ENCODE data around the gene OGN.
A peak's percentile ranks its signal among the peaks of the same experiment; 100 is the strongest.

The OGN gene

DNA sequence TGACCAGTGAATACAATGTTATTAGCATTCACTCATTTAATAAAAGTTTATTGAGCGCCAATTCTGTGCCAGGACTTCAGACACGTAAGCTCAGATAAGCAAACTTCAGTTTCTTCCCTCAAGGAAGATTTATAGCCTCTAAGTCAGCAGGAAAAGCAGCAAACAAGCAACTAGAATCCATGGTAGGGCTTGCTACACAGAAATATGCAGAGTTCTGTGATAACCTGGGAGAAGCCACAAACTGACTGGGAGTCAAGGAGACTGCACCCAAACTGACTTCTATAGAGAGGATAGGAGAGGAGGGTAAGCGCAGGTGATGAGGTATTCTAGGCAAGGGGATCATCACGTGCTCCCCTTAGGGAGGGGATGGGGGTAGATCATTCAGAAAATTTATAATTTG lies 1.4 kb upstream of the OGN start:
- DNase-seq (ENCODE audit: low spot score) = no peak

DNA sequence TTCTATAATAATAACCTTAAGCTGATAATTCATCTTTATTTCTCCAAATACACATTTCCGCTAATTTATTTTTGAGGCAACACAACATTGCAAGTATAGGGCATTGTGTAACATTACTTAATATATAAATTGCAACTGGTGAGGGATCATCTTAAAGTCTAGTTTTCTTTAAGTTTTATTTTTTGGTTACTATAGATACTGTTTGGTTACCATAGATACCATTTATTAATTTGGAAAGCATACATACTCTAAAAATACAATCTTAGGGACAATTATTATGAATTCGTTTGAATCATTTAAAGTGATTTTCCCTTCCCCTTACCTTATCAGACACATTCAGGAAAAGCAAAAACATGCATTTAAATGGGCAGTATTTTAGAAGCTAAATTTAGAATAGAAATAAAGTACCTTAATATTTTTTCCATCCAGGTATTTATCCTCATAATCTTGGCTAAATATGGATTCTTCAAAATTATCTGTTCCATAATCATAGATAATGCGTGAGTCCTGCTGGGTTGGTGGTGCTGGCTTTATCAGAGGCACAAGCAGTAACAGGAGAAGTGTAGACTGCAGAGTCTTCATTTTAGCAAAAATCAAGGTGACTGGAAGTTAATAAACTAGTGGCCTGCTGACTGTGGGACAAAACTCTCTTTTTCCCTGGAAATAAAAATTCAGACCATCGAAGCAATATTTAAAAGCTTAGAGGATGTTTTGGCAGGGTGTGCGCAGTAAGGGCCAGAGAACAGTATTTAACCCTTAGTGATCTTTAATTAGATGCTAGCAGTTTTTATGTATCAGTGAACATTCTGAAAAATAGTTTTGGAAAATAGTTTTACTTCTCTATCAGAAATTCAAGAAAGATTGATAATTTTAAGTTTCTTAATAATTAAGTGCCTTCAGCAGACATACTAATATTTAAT lies 1.3 kb downstream of the OGN start:
- no peak for DNase-seq (ENCODE audit: low spot score)

DNA sequence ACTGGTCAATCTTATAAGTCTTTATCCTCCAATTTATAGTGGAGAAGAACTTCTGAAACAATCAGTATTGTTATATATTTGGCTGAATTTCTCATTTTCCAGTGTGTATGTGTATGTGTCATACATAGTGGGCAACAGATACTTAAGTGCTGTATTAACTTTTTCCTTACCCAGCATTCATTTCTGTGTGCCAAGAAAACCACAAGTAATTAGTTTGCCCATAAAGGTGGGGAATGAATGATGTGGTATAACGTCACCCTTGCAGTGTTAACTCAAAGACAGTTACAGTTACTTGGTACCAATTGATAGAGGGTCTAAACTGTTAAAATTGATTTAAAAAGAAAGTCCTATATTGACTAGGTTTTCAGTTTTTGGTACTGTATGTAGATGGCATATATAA lies 2.0 kb downstream of the OGN start:
- DNase-seq (ENCODE audit: low spot score) = no peak

DNA sequence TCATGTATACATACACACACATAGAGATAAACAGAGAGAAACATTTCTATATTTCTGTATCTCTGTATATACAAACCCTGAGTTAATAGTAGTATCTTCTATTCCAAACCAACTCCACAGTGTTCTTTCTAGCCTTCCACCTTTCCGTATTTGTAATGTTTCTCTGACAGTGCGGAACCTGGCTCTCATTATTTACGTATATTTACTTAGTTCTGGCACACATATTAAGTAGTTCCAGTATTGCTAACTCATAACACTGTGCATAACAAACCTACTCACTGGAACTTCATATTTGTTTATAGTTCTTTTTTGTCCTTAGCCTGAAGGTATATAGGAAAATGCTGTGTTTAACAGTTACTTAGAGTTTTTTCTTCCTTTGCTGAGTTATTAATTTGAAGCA lies 6.5 kb downstream of the OGN start:
- no peak for DNase-seq (ENCODE audit: low spot score)

DNA sequence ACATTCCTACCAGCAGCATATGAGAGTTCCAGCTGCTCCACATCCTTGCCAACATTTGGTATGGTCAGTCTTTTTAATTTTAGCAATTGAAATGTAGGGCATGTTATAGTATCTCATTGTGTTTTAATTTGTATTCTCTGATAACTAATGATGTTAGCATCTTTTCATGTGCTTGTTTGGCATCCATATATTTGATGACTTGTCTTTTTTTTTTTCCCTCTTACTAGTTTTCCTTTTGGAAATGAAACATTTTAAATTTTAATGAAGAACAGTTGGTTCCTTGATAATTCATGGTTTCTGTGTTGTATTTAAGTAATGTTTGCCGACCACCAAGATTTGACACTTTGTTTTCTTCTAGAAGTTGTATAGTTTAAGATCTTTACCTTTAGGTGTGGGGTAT lies 8.8 kb downstream of the OGN start:
- DNase-seq (ENCODE audit: low spot score) = no peak

DNA sequence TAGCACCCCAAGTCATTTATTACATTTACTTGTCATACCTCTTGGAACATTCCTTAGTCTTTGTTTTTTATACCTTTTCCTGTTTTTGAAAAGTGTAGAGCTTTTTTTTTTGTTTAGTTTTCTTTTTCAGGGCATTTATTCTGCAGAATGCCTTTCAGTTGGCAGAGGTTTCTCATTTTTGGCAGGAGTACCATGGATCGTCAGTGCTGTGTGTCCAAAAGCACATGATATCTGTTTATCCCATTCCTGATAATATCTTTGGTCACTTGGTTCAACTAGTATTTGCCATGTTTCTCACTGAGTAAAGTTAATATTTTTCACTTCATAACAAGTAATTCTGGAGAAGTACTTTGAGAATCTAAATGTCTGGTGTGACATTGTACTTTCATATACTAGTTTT lies 10.7 kb downstream of the OGN start:
- DNase-seq (ENCODE audit: low spot score) = no peak

DNA sequence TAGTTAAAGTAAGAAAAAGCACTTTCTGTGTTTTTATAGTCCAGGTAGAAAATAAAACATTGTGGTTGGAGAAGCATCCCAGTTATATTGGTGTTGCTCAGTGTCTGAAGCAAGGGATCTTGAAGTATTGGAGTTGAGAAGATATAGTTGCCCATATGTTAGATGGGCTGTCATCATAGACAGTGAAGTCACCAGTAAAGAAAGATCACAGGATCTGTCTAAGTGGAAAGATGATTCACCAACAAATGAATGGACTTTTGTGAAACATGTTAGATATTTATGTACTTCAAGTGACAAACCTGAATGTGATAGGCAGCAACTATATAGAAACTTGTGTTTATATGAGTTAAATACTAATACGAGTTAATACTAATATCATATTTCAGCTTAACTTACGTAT lies 11.7 kb downstream of the OGN start:
- no peak for DNase-seq (ENCODE audit: low spot score)

DNA sequence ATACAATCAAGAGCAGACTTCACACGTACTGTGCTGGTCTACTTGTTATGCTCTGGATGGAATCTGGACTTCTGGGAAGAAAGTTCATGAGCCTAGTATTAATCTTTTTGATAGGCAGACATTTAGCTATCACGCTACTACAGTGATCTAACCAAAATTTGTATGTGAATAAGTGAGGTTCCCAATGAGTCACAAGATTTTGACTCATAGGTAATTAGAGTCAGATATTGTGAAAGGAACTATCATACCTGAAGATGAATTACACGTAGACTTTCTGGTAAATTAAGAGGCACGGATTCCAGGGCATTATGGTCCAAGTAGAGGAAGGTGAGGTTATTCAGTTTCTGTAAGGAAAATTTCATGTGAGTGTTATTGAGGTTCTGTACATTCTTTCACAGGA lies 18.4 kb downstream of the OGN start:
- no peak for DNase-seq (ENCODE audit: low spot score)

DNA sequence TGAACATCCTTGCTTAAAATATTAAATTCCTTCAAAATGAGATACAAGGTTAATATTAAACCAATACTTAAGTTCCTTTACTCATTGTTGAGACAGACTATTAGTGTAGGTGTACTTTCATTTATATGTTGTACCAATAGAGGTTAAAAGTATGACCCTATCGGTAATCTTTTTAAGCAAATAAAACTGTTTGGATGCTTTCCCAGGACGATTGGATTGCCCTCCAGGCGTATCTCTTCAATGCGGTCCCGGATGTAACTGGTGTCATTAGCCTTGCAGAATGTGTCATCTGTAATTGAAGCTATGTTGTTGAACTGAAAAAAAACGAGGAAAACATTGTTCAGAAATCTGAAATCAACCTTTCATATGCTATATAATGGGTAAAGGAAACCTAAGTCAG lies 18.9 kb downstream of the OGN start:
- DNase-seq (ENCODE audit: low spot score) = no peak

DNA sequence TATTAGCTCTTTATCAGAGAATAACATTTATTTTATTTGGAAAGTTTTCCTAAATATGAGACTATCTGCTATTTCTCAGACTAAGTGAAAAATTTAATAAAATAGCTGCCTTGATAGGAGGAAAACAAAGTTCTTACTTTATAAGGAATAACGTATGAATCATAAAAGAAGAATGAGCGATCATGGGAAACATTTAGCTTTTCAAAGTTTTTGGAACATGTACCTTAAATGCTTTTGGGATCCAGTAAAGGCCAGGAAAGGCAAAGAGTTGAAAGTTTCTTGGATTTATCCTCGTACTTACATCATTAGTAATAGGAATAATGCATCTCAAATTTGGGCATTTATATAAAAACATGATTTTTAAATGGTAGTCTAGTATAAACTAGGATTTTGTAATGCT lies 19.4 kb downstream of the OGN start:
- no peak for DNase-seq (ENCODE audit: low spot score)

DNA sequence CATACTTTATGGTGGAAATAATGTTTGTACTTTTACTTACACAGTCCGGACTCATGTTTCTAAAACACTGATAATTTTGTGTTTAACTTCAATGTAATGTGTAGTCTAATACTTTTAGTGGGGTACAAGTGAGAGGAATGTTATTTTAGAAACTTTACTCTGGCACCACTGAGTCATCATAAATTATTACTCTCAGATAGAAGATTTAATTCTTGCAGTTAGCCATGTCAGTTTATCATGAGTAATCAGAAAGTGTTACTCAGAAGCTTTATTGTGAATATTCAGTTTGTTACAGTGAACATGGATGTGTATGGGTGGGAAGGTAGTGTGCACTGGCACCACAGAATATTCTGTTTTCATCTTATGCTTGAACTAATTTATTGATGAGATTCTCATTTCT lies 20.0 kb downstream of the OGN start:
- DNase-seq (ENCODE audit: low spot score) = no peak

DNA sequence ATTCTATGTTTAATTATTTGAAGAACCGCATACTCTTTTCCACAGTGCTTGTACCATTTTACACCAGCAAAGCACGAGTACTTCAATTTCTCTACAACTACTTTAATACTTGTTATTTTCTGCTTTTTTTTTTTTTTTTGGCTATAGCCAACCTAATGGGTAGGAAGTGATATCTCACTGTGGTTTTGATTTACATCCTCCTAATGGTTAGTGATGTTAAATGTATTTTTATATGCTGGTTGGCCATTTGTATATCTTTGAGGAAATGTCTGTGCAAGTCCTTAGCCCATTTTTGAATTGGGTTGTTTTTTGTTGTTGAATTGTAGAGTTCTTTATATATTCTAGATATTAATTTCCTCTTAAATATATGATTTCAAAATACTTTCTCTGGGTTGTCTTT lies 22.6 kb downstream of the OGN start:
- no peak for DNase-seq (ENCODE audit: low spot score)

DNA sequence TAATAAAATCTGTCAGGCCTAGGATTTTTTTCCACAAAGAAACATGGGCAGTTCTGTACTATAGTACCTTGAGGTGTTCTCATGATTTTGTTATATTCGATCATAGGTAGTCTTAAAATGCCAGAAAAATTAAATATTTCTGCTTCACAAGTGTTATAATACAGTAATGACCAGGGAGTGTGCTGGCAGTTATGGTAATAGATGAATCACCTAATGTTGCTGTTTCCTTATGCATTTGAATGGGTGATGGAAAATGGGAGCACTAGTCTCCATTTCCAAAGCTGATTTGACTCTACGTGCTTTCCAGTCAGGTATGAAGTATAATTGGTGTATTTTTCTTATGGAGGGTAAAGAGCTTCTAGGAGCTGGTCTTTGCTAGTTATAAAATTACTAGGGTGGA lies 23.8 kb downstream of the OGN start:
- no peak for DNase-seq (ENCODE audit: low spot score)

DNA sequence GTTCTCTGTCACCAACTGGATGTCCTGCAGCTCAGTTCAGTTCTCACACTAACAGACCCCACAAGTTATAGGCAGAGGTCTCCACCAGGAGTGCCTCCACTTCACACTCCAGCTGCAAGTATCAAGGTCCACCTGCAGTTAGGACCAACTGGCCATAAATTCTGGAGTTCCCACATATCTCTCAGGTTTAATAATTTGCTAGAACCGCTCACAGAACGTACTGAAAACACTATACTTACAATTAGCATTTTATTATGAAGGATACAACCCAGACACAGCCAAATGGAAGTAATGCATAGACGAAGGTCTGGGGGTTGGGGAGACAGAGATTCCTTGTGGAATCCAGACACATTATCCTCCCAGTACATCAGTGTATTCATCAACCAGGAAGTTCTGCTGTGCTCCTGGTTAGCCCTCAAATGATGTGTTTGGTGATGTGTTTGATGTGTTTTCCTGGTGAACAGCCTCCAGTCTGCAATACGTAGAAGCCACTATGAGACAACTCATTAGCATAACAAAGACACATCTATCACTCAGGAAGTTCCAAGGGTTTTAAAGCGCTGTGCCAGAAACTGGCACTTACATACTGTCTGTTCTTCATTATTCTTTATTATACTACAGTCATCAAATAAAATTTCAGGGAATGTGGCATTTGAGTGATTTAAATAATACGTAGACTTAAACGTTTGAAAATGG lies 25.4 kb downstream of the OGN start:
- no peak for DNase-seq (ENCODE audit: low spot score)

DNA sequence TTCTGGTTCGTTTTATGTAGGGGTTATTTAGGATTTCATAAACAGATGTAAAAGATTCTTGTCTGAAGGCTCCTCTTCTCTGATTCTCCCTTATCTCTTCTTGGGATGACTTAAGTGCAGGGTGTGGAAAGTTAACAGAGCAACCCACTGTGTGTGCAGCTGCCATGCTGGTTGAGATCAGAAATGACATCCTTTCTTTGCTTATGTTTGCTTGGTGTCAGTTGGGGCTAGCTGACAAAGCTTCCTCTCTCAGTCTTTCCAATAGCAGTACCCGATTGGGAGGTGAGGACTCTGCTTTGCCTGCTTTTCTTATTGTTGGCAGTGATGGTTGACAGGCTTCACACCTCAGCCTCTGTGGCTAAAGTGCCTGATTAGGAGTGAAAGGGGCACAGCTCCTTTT lies 26.5 kb downstream of the OGN start:
- peak; percentile 18 for DNase-seq (ENCODE audit: low spot score)

DNA sequence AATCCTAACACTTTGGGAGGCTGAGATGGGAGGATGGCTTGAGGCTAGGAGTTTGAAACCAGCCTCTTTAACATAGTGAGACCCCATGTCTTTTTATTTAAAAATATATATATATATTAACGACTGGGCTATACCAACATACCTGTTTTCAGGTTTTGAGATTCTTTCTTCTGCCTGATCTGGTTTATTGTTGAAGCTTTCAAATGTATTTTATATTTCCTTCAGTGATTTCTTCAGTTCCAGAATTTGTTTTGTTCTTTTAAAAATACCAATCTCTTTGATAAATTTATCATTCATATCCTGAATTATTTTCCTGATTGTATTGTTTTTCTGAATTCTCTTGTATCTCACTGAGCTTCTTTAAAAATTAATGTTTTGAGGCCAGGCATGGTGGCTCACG lies 31.2 kb downstream of the OGN start:
- no peak for DNase-seq (ENCODE audit: low spot score)

DNA sequence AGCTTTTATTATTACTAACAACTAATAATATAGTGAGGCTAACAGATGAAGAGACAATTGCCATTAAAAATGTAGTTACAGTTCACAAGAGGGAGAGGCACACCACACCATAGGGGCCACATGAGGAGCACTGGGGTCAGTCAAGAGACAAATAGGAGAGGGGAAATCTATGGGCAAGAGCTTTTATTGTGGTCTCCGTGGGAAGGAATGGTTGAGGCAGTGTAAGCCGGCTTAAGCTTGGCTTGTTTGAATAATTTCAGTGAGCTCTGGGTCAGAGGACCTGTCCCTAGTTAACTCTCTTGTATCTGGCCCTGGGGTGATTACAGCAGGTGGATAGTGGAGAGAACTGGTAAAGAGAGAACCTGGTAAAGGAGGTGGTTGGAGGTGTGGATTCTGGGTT lies 35.3 kb downstream of the OGN start:
- no peak for DNase-seq (ENCODE audit: low spot score)

DNA sequence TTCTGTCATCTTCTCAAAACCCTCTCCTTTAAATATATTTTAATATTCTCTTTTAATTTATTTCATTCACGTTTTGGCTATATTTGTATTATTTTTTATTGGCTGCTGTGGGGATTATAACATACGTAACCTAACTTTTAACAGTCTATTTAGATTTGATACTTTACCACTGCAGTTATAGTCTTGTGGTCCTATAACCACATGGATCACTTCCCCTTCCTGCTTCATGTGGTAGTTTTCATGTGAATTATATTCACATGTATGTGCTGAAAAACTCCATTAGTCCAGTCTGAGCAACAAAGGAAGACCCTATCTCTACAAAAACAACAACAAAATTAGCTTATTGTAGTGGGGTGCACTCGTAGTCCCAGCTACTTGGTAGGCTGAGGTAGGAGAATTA lies 44.3 kb downstream of the OGN start:
- no peak for DNase-seq (ENCODE audit: low spot score)

DNA sequence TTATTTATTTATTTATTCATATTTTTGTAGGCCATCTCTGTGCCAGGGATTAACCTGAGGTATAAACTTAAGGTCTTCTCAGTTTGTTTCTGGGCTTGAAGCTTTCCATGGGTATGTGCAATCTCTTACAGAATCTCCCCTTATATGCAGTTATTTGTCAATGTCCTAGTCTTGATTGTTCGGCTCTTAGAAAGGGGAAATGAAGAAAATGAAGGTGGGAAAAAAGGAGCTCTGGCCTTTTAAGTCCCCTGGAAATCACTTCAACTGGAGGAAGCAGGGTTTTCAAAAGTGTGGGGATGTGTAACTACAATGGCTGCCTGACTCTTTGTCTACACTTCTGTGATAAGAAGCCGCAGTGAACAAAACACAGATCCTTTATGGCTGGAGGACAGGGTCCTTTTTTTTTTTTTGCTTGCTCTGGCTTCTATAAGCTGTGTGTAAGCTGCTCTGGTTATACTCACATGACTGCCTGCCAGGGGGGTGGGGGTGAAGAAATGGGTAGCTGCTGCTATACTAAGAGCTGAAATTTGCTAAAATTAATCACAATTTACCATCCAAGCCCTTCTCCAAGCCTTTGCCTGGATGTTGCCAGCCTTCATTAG lies 44.9 kb downstream of the OGN start:
- peak; percentile 75 for DNase-seq (ENCODE audit: low spot score)

DNA sequence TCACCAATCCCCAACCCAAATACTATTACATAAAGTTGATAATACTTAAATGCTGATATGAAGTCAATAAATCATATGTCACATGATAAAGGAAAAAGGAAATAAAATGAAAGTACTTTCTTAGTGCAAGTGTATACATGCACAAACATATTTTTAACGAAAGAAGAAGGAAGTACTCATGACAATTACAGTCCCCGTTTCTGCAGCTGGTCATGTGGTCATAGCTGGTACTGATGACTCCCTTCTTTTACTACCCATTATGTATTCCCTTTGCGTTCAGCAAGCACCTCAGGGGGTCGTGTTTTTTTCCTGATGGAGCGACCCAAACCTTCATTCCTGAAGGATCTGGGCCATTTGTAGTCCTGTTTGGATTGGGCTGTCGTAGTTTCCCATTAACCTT lies 51.3 kb downstream of the OGN start:
- no peak for DNase-seq (ENCODE audit: low spot score)

DNA sequence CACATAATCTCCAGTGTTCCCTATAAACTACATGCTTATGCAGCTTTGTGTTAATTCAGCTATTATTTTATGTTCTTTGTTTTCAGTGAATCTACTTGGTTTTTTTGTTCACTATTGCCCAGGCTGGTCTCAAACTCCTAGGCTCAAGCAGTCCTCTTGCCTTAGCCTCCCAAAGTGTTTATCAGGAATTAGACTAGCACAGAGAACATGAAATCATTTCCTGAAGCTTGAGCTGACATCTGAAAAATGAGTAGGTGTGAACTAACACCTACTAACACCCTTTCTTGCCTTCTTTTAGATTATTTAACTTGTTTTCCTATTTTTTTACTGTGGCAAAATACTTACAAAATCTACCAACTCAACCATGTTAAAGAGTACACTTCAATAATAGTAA lies 53.6 kb downstream of the OGN start:
- no peak for DNase-seq (ENCODE audit: low spot score)

DNA sequence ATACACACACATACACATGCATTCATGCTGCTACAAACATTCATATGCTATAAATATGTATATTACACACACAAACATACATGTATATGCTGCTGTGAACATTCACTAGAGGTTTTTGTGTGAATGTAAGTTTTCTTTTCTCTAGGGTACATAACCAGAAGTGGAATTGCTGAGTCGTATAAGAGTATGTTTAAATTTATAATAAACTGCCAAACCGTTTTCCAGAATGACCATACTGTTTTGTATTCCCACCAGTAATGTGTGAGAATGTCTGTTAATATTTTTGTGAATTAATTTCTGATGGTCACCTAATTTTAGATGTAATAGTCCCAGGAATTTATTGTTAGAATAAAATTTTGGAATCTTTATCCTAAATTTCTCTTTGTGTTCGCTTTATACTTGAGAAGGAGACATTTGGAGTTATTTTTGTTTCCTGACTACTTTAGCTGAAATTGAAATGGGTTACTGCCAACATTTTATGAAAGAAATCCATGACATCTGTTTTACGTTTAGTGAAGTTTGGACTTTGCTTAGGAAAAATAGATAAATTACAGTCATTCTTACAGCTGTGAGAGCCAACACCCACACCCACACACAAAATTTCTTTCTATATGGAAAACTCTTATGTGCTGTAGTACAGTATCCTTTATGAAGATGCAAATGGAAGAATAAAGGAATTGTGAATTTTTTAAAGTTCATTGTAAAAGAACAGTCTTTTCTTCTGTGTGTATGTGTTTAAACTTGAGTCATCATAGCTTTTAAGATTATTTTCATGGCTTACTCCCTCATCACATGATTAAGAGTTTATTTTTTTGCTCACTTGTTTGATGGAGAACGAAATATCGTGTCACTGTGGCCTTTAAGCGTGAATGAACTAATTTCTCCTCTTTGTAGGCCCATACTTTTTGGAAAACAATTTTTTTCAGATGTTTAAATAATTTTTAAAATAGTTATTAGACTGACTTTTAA lies 54.3 kb downstream of the OGN start:
- DNase-seq (ENCODE audit: low spot score) = no peak
